Right lobe of liver (tissue), 4 donors: ENCODE data around the gene ZNF746.

Experiments
- POLR2A ChIP-seq: fragments of 450-650 bp; IDR thresholded peaks from one replicate; pipeline ENCODE4 v1.6.1; 2017; ENCODE audit warnings: antibody characterized with exemption, mild to moderate bottlenecking
- TF ChIP-seq, protein P1 (sequence below), 4 donors: fragments of 200-600 bp in 3 of 4; fragments of 450-650 bp in 1 of 4; IDR thresholded peaks; one replicate each; pipeline versions ENCODE4 v1.5.1 to v1.8.0; 2016 to 2022; ENCODE audit warnings: antibody characterized with exemption in 4 of 4, mild to moderate bottlenecking in 2 of 4
- donor health status: DM: no; HTN: no; CAD: no.
- donor health status: DM: no; HTN: no; CAD: no.
- donor health status: DM: no; HTN: yes; CAD: no.

DNA sequence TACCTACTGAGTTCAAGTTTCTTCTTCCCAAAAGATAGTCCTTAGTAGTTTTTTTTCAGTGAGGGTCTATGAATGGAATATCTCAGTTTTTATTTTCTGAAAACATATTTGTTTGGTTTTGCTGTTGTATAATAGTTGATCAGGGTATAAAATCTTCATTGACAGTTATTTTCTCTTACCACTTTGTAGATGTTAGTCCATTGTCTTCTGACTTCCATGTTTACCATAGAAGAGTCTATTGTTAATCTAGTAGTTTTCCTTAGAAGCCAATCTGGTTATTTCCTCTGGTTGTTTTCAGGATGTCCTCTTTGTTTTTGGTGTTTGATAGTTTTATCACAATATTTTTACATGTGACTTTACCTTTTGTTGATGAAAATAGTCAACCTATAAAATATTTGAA is 31.2 kb downstream of the ZNF746 start:
- no peak for TF ChIP-seq POLR2A
- TF ChIP-seq, protein P1, sequence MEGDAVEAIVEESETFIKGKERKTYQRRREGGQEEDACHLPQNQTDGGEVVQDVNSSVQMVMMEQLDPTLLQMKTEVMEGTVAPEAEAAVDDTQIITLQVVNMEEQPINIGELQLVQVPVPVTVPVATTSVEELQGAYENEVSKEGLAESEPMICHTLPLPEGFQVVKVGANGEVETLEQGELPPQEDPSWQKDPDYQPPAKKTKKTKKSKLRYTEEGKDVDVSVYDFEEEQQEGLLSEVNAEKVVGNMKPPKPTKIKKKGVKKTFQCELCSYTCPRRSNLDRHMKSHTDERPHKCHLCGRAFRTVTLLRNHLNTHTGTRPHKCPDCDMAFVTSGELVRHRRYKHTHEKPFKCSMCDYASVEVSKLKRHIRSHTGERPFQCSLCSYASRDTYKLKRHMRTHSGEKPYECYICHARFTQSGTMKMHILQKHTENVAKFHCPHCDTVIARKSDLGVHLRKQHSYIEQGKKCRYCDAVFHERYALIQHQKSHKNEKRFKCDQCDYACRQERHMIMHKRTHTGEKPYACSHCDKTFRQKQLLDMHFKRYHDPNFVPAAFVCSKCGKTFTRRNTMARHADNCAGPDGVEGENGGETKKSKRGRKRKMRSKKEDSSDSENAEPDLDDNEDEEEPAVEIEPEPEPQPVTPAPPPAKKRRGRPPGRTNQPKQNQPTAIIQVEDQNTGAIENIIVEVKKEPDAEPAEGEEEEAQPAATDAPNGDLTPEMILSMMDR (IDR thresholded peaks at IDR 0.05): no peak
